Measurements from ENCODE around the gene SLC4A4. TPM values are rescaled to one million over a fixed set of nuclear protein-coding genes. Genes with fewer than 3 reads are reported as not detected.

SLC4A4 gene
- total RNA-seq, 1 experiment from 2014 or later, result 0.92 TPM

DNA sequence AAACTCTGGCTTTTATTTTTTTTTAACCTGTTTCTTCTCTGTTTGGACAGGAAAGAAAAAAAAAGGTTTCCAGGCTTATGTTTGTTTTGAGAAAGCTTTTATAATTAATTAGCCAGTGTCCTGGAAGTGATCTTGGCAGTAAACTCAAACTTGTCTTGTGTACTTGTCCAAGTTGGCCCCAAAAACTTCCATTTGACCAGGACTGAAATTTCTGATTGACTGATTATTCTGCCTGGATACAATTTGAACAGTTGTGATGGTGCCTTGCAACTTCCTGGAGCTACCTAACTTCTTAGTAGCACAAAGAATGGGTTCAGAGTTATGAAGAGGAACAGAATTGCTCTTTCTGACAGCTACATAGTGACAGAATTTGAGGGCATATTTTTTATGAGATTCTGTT lies 62.0 kb downstream of the SLC4A4 start:
- no peak overlapping the region for H3T11ph ChIP-seq (ENCODE audit: low read length)
- H3K9ac ChIP-seq (ENCODE audit: extremely low read depth, insufficient read length, low read length), result no peak overlapping the region
- H2BK120ac ChIP-seq (ENCODE audit: low read depth, low read length, poor library complexity, severe bottlenecking), result no peak overlapping the region
- H4K8ac ChIP-seq (replicated peaks; ENCODE audit: insufficient read length, low read depth, low read length), result no peak overlapping the region
- H4K5ac ChIP-seq (ENCODE audit: insufficient read length, low read depth, low read length), result no peak overlapping the region
- H3K23me2 ChIP-seq (ENCODE audit: insufficient read length, low read depth, low read length, poor library complexity, severe bottlenecking), result no peaks in the 10 kb centered on the region
- no peaks in the 10 kb centered on the region for H4K20me1 ChIP-seq (ENCODE audit: control insufficient read depth, insufficient read depth, insufficient read length)
- H3K14ac ChIP-seq (ENCODE audit: insufficient read depth, low read length), result no peak overlapping the region
- H2BK5ac ChIP-seq (ENCODE audit: insufficient read length, low read length), result no peak overlapping the region
- DNase-seq, result no peak
- Mint-ChIP-seq H3K4me1 (peaks cover 16 to 17% of the 10 kb centered on the region in 2 experiments), H3K4me3 (no peak overlapping the region), H3K9me3 (no peaks in the 10 kb centered on the region), H3K36me3 (ENCODE audit: insufficient read depth in 1 of 3, low read depth in 3 of 3) (no peaks in the 10 kb centered on the region), H3K27ac (no peak overlapping the region), H3K27me3 (ENCODE audit: low read depth) (no peaks in the 10 kb centered on the region)
- no peak overlapping the region for H3K56ac ChIP-seq (ENCODE audit: insufficient read length, low read depth, low read length)
- H2BK15ac ChIP-seq (ENCODE audit: low read depth, low read length), result no peak overlapping the region
- no peaks in the 10 kb centered on the region for H3K27me3 ChIP-seq (ENCODE audit: insufficient read depth, low read length)
- no peak overlapping the region for H2AFZ ChIP-seq (ENCODE audit: low read length)
- no peak overlapping the region for H2AK5ac ChIP-seq (ENCODE audit: insufficient read length, low read length)
- TF ChIP-seq, protein P1, sequence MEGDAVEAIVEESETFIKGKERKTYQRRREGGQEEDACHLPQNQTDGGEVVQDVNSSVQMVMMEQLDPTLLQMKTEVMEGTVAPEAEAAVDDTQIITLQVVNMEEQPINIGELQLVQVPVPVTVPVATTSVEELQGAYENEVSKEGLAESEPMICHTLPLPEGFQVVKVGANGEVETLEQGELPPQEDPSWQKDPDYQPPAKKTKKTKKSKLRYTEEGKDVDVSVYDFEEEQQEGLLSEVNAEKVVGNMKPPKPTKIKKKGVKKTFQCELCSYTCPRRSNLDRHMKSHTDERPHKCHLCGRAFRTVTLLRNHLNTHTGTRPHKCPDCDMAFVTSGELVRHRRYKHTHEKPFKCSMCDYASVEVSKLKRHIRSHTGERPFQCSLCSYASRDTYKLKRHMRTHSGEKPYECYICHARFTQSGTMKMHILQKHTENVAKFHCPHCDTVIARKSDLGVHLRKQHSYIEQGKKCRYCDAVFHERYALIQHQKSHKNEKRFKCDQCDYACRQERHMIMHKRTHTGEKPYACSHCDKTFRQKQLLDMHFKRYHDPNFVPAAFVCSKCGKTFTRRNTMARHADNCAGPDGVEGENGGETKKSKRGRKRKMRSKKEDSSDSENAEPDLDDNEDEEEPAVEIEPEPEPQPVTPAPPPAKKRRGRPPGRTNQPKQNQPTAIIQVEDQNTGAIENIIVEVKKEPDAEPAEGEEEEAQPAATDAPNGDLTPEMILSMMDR (conservative IDR thresholded peaks at IDR 0.05), result no peak
- no peak overlapping the region for H3K18ac ChIP-seq (ENCODE audit: insufficient read length, low read depth, low read length)
- H2BK12ac ChIP-seq (ENCODE audit: insufficient read length, low read depth, low read length), result no peak overlapping the region
- H3K23ac ChIP-seq (ENCODE audit: insufficient read length, low read depth, low read length), result no peak overlapping the region
- no peaks in the 10 kb centered on the region for H3K79me2 ChIP-seq (ENCODE audit: insufficient read depth, low read length)
- H3K4ac ChIP-seq (ENCODE audit: low read depth, low read length), result no peak overlapping the region
- H3K4me2 ChIP-seq (ENCODE audit: insufficient read depth, insufficient read length, low read length), result no peak overlapping the region
- H2BK20ac ChIP-seq (ENCODE audit: low read depth, low read length, poor library complexity, severe bottlenecking), result no peak overlapping the region
- H3K4me1 ChIP-seq (ENCODE audit: insufficient read depth, low read length), result no peaks in the 10 kb centered on the region; the same call in 1 of the 2 replicates
- no peak overlapping the region for H3K27ac ChIP-seq (ENCODE audit: insufficient read length, low read depth, low read length)
- no peaks in the 10 kb centered on the region for H3K79me1 ChIP-seq (ENCODE audit: insufficient read depth, low read depth, low read length, poor library complexity, severe bottlenecking)
- no peak overlapping the region for H4K91ac ChIP-seq (ENCODE audit: insufficient read length, low read depth, low read length)
- no peaks in the 10 kb centered on the region for H3K9me3 ChIP-seq (ENCODE audit: control insufficient read depth, low read depth, low read length)

Data from H9 (cell line).